ENCODE results near the gene LRRC18. TPM values are rescaled to one million over a fixed set of nuclear protein-coding genes. Genes with fewer than 3 reads are reported as not detected.

The LRRC18 gene
- total and polyA plus RNA-seq, 2 donors (not counting 1 experiment from before 2014, with no cell fraction given), result not detected

- Histone ChIP-seq H3K4me3 (ENCODE audit: control extremely low read depth in 1 of 5, extremely low read depth in 1 of 5, insufficient read depth in 1 of 5, low read depth in 2 of 5, low read length in 4 of 5) (no peak overlapping the region), H3K36me3 (replicated peaks in 1 of 2; ENCODE audit: control extremely low read depth in 1 of 2, control insufficient read depth in 1 of 2, extremely low read depth in 1 of 2, insufficient read depth in 2 of 2, low read length in 1 of 2) (peaks cover 6 to 99% of the 10 kb centered on the region in 2 experiments), H3K27me3 (replicated peaks in 1 of 4; ENCODE audit: control extremely low read depth in 1 of 4, control insufficient read depth in 3 of 4, insufficient read depth in 4 of 4, low read length in 3 of 4) (no peaks in the 10 kb centered on the region), H3K4me1 (ENCODE audit: control insufficient read depth in 2 of 2, insufficient read depth in 2 of 2, low read length in 2 of 2) (no peaks in the 10 kb centered on the region), H3K4me2 (replicated peaks; ENCODE audit: low read depth, low read length, poor library complexity, severe bottlenecking) (no peak overlapping the region), H3K9ac (ENCODE audit: low read length) (no peak overlapping the region), H3K79me2 (ENCODE audit: control insufficient read depth, insufficient read depth, low read length) (no peaks in the 10 kb centered on the region), H4K20me1 (ENCODE audit: control insufficient read depth, insufficient read depth, low read length, poor library complexity, severe bottlenecking) (peaks cover 14% of the 10 kb centered on the region), H2AFZ (ENCODE audit: insufficient read depth, low read depth, low read length, poor library complexity, severe bottlenecking) (no peak overlapping the region), H3K27ac (ENCODE audit: low read length in 2 of 2) (no peak overlapping the region), H3K9me3 (ENCODE audit: control extremely low read depth in 1 of 3, control insufficient read depth in 2 of 3, insufficient read depth in 1 of 3, low read length in 2 of 3) (no peaks in the 10 kb centered on the region)
- intact Hi-C loops (cut with micrococcal nuclease), result no loop called here
- Mint-ChIP-seq H3K27ac (no peak overlapping the region), H3K4me1 (no peaks in the 10 kb centered on the region), H3K9me3 (ENCODE audit: insufficient read depth) (no peaks in the 10 kb centered on the region), H3K27me3 (no peaks in the 10 kb centered on the region), H3K4me3 (no peak overlapping the region)
- DNase-seq (no peak), ATAC-seq (ENCODE audit: low read depth) (no peak)
- no peak for TF ChIP-seq CTCF (IDR thresholded peaks at IDR 0.05)
- no peak for TF ChIP-seq EZH2 (IDR thresholded peaks at IDR 0.05; ENCODE audit: borderline replicate concordance, insufficient read depth, low read depth, low read length, poor library complexity, severe bottlenecking)
- ChIA-PET CTCF (no interaction called here), POLR2A (no interaction called here)
- WGBS (ENCODE audit: insufficient coverage), result 100% methylated on average over 5 of the region's 10 CpGs
Observed at GRCh38 chr10:48947690-48948469, 8.2 kb upstream of the LRRC18 start.

GRCh38 chr10:48946891-48947500 lies 7.4 kb upstream of the LRRC18 start:
- Mint-ChIP-seq H3K27me3 (no peaks in the 10 kb centered on the region), H3K9me3 (ENCODE audit: insufficient read depth) (no peaks in the 10 kb centered on the region), H3K27ac (no peak overlapping the region), H3K4me1 (no peaks in the 10 kb centered on the region), H3K4me3 (no peak overlapping the region)
- Histone ChIP-seq H3K79me2 (ENCODE audit: control insufficient read depth, insufficient read depth, low read length) (no peaks in the 10 kb centered on the region), H3K27ac (ENCODE audit: low read length in 2 of 2) (no peak overlapping the region), H3K4me2 (replicated peaks; ENCODE audit: low read depth, low read length, poor library complexity, severe bottlenecking) (no peak overlapping the region), H3K9ac (ENCODE audit: low read length) (no peak overlapping the region), H3K9me3 (ENCODE audit: control extremely low read depth in 1 of 3, control insufficient read depth in 2 of 3, insufficient read depth in 1 of 3, low read length in 2 of 3) (no peaks in the 10 kb centered on the region), H2AFZ (ENCODE audit: insufficient read depth, low read depth, low read length, poor library complexity, severe bottlenecking) (no peak overlapping the region), H3K4me3 (ENCODE audit: control extremely low read depth in 1 of 5, extremely low read depth in 1 of 5, insufficient read depth in 1 of 5, low read depth in 2 of 5, low read length in 4 of 5) (no peak overlapping the region), H3K36me3 (replicated peaks in 1 of 2; ENCODE audit: control extremely low read depth in 1 of 2, control insufficient read depth in 1 of 2, extremely low read depth in 1 of 2, insufficient read depth in 2 of 2, low read length in 1 of 2) (peaks cover 6 to 99% of the 10 kb centered on the region in 2 experiments), H3K4me1 (ENCODE audit: control insufficient read depth in 2 of 2, insufficient read depth in 2 of 2, low read length in 2 of 2) (no peaks in the 10 kb centered on the region), H4K20me1 (ENCODE audit: control insufficient read depth, insufficient read depth, low read length, poor library complexity, severe bottlenecking) (peaks cover 6% of the 10 kb centered on the region), H3K27me3 (replicated peaks in 1 of 4; ENCODE audit: control extremely low read depth in 1 of 4, control insufficient read depth in 3 of 4, insufficient read depth in 4 of 4, low read length in 3 of 4) (no peaks in the 10 kb centered on the region)
- DNase-seq, result no peak
- no peak for ATAC-seq (ENCODE audit: low read depth)
- intact Hi-C loops (cut with micrococcal nuclease), result no loop called here
- ChIA-PET CTCF (no interaction called here), POLR2A (no interaction called here)
- TF ChIP-seq EZH2 (IDR thresholded peaks at IDR 0.05; ENCODE audit: borderline replicate concordance, insufficient read depth, low read depth, low read length, poor library complexity, severe bottlenecking) (no peak), CTCF (IDR thresholded peaks at IDR 0.05) (no peak)
- WGBS (ENCODE audit: insufficient coverage), result 99% methylated on average over 7 of the region's 12 CpGs
